HG03159 (cell line): ENCODE data around the gene RARA.

Experiments
- ATAC-seq: cut with Tn5 transposase; IDR thresholded peaks from one replicate; pipeline ENCODE4 v1.9.1; 2021; ENCODE audit warnings: mild to moderate bottlenecking, moderate library complexity; ENCODE audit not compliant: unreplicated experiment

Gene RARA

DNA sequence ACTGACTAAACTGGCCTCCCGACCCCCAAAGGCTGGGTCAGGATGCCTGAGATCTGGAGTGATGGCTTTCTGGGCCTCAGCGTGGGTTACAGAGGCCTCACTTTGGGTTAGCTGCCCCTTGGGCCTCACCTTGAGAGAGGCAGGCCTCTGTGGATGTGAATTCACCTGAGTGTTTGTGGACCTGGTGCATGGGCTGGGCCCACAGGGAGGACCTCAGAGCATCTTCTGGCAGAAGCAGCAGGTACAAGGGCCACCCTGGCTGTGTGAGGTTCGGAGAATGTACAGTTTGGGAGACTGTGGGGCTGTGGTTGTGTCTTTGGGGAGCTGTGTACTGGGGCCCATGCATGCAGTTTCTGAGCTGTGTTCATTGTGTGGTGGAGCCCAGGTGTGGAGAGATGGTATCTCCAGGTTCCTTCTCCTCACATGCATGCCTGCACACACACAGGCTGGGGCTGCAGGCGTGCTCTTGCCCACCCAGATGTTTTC lies 18.3 kb downstream of the RARA start:
- no peak for ATAC-seq

DNA sequence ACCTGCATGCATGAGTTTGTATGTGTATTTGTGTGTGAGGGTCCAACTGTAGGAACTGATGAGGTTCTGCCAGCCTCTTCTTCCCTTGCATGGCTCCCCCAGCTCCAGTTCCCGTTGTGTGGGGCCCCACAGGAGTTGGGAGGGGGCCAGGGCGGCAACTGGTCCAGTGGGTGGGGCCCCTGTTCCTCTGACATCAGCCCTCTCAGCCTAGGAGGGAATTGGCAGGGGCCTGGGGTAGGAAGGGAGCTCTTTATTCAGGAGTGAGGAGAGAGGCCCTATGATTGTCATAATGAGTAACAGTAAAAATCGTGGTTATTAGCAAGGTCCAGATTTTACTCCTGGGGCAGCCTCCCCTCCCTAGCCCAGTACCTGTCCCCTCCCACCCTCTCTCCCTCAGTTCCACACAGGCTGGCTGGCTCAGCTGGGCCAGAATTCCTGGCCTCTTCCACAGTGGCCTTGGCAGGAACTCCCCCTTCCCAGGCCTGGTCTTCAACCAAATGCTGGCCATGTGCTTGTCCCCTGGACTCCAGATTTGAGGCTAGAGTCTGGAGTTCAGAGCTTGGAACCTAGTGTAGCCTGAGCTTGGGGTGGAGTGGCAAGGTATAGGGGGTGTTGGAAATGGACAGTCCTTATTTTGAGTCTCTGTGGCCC lies 18.9 kb downstream of the RARA start:
- no peak for ATAC-seq

DNA sequence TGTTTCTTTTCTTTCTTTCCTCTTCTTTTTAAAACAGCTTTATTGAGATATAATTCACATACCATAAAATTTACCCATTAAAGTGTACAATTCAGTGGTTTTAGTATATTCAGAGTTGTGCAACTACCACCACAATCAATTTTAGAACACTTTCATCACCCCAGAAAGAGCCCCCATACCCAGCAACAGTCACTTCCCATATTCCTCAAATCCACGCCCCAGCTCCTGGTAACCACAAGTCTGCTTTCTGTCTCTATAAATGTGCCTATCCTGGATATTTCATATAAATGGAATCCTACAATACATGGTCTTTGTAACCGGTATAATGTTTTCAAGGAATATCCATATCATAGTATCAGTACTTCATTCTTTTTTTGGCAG lies 19.4 kb downstream of the RARA start:
- ATAC-seq, result no peak

- no peak for ATAC-seq
These were observed 21.1 kb downstream of the RARA start for GRCh38 chr17:40329839-40330794.

DNA sequence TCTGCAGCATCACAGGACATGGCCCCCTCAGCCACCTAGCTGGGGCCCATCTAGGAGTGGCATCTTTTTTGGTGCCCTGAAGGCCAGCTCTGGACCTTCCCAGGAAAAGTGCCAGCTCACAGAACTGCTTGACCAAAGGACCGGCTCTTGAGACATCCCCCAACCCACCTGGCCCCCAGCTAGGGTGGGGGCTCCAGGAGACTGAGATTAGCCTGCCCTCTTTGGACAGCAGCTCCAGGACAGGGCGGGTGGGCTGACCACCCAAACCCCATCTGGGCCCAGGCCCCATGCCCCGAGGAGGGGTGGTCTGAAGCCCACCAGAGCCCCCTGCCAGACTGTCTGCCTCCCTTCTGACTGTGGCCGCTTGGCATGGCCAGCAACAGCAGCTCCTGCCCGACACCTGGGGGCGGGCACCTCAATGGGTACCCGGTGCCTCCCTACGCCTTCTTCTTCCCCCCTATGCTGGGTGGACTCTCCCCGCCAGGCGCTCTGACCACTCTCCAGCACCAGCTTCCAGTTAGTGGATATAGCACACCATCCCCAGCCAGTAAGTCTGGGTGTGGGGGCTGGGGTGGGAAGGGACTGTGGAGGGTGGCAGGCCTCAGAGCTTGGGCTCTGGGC lies 22.0 kb downstream of the RARA start:
- no peak for ATAC-seq

- no peak for ATAC-seq
These were observed 23.0 kb downstream of the RARA start for GRCh38 chr17:40331743-40332641.

DNA sequence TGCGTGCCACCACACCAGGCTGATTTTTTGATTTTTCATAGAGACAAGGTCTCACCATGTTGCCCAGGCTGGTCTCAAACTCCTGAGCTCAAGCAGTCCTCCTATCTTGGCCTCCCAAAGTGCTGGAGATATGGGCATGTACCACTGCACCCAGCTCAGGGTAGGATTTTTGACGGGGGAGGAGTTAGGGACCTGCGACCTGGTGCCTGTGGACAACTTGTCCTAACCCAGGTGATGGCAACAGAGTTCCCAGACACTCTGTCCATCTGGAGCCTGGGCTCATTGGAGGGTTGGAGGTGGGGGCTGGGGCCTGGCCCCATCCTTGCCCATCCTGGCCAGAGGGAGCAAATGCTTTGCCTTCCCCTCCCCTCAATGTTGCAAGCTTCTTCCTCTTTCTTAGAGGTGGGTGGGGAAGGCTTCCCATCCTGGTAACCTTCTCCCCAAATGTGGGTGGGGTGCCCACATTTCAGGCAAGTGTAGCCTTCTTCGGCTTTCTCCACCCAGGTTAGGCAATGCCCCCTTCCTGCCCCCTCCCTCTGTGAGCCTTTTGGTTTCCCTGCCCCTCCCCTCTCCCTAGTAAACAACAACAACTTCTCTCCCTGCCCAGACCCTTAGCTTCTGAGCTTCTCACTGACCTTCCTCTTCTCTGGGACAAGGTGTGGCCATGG lies 24.9 kb downstream of the RARA start:
- ATAC-seq, result no peak

DNA sequence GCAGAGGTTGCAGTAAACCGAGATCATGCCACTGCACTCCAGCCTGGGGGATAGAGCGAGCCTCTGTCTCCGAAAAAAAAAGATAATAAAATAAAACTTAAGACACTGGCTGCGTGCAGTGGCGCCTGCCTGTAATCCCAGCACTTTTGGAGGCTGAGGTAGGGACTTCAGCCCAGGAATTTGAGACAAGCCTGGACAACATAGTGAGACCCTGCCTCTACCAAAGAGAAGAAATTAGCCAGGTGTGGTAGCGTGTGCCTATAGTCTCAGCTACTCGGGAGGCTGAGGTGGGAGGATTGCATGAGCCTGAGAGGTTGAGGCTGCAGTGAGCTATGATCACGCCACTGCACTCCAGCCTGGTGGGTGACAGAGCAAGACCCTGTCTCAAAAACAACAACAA lies 26.6 kb downstream of the RARA start:
- no peak for ATAC-seq

- ATAC-seq, result no peak
These were observed 28.4 kb downstream of the RARA start for GRCh38 chr17:40337351-40337750.

DNA sequence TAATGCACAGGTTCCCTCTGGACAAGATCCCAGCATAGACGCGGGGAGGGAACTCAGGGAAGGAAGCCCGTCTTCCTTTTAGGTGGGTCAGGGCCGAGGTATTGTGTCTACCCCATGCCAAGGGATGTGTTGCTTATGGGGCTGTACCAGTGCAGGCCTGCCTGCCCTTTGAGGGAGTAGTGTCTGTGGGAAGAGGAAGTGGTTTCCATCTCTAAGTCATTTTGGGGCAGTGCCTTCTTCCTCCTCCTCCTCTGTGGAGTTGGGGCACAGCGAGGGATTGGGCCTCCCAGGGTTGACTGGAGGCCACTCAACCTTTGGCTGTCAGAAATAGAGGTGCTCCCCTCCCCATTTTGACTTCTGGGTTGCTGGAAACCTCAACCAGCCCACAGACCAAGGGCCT lies 29.1 kb downstream of the RARA start:
- ATAC-seq, result no peak

DNA sequence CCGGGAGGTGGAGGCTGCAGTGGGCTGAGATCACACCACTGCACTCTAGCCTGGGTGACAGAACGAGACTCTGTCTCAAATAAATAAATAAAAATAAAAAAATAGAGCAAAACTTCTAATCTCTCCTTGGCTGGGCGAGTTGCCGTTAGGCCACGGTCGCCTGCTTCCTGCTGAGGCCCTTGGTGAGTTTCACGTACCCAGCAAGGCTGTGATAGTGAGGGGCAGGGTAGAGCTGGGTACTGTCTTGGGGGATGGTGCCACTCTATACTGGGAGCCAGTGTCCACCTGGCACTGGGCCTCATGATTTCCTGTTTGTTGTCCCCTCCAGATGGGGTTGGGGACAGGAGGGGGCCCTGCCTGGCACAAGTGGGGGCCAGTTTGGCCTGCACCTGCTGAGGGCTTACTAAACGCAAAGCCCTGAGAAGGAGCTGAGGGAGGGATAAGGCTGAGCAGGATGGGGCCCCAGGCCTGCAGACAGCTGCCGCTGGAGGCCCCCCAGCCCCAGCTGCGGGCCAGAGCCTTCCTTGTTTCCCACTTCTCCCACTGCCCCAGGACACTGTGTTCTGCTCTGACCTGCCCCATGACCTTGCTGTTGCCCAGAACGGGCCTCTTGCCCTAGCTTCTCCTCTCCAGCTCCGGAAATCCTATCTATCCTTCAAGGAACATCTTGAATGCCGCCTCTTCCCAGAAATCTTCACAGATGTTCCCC lies 30.1 kb downstream of the RARA start:
- no peak for ATAC-seq

DNA sequence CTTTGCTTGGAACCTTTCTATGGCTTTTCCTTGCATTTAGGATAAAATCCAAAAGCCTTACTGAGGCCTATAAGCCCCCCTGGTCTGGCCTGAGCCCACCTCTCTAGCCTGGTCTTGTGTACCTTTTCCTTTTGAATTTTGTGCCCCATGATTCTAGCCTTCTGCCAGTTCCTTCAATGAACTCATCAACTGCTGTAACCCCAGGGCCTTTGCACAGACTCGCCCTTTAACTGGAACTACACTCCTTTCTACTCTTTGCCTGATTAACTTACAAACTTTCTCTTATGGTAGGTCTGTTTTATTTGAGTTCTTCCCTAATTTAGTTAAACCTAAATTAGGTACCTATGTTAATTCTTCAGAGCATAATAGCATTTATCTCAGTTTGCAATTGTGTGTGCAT lies 31.3 kb downstream of the RARA start:
- ATAC-seq, result no peak

DNA sequence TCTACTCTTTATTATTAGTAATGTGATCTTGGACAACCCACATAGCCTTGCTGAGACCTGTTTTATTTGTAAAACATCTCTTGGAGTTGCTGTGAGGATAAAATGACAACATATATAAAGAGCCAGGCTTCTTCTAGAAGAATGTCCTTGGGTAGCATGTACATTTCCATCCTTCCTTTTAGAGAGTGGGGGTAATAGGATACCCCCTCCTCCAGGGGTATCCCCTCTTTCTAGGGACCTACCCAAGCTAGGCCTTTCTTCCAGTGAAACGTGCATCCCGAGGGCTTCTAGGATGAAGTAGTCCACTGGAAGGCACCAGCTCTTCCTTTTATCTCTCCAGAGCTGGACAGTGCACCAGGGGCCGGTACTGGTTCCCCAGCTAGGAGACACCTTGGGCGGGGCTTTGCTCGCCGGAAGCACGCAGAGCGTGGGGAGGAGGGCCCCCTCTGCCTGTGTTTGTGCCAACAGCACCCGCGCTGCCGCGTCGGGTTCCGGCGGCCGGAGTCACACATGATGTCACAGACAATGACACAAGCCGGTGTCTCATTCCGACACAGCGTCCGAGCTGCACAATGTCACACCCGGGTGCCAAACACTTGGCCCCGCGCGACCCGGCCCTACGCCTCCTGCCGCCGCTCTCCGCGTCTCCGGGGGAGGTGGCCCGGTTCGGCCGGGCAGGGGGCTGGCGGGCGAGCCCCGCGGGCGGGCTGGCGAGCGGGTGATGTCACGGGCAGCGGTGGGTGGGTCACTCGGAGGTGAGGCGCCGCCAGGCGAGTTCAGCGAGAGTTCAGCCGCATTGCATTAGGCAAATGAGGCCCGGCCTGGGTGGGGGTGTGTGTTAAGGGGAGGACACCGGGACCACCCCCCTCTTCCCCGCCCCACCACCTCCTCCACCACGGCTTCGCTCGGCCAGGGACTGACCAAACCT lies 32.2 kb downstream of the RARA start:
- ATAC-seq, result peak; percentile 61

- no peak for ATAC-seq
These were observed 33.0 kb downstream of the RARA start for GRCh38 chr17:40341808-40342503.

DNA sequence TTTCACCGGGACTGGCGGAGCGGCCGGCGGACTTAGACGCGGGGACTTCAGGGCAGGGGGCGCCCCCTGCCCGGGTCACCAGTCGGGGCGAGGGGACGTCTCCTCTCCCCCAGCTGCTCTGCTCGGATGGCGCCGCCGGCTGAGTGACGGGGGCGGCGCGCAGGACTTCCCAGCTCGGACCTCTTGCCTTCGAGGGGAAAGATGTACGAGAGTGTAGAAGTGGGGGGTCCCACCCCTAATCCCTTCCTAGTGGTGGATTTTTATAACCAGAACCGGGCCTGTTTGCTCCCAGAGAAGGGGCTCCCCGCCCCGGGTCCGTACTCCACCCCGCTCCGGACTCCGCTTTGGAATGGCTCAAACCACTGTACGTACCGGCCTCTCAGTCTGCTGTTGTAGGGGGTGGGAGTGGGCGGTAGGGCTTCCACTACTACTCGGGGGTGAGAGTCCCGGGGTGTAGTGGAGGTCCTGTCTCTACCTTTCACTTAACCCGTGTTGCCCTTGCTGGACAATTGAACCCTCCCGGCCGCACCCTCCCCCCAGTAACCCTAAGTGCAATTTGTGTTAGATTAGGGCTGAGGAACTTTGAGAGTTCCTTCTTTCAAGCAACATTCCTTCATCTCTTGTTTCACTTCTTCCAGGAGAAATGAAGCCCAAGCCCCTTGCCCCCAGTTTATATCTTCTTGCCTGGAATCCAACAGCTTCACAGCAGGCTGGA lies 33.7 kb downstream of the RARA start:
- no peak for ATAC-seq

DNA sequence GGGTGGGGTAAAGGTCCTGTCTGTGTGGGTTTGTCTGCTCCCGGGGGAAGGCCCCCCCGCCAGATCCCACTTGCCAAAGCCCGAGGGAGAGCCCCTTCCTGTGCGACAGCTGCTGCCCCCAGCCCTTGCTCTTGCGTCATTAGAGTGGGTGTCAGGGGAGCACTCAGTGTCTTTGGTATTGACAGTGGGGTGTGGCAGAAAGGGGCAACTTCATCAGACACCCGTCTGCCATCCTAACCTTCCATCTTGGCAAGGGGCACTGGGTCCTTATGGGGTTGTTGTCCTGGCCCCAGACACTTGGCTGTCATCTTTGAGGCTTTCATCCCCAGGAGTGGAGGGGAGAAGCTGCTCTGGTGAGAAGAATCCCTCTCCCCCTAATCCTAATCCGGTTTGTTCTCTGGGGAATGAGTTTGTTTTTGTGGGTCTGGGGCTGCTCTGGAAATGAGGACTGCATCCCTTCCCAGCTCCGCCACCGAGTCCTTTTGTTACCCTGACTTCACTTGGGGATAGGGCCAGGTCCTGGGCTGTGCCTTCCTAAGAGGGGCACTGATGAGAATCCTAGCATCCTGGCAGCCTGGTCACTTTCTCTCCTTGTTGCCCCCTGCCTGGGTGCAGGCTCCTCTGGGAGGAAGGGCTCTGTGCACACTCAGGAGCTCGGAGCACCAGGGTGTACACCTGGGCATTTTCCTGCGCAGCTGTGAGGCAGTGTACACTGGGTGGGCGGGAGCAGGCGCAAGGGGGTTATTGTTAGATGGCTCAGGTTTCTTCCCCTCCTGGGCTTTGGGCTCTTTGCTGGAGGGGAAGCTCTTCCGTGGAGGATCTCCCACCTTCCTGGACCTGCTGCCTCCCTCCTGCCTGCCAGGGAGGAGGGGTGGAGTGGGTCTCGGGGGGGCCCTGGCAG lies 34.5 kb downstream of the RARA start:
- ATAC-seq, result no peak
